GM23338 (cell line): ENCODE data around the gene PITPNC1. TPM values are rescaled to one million over a fixed set of nuclear protein-coding genes. Genes with fewer than 3 reads are reported as not detected.

ENCODE experiments used
- ATAC-seq: fragments of 200-7000 bp; cut with Tn5 transposase; 3 replicates; pipeline ENCODE4 v1.9.1; 2020
- DNase-seq: peaks from one replicate; pipeline ENCODE4 v3.0.0-alpha.2; 2015; ENCODE audit warnings: low spot score
- H2AFZ ChIP-seq: fragments of 200-600 bp; sonication (generic); 2 replicates; pipeline ENCODE4 v1.8.0; 2016; ENCODE audit warnings: antibody characterized with exemption, mild to moderate bottlenecking, moderate library complexity
- H3F3A ChIP-seq: fragments of 200-600 bp; sonication (generic); replicated peaks from 2 replicates; pipeline ENCODE4 v1.8.0; 2017; ENCODE audit warnings: antibody characterized with exemption, mixed run types, low read depth
- H3K27ac ChIP-seq: fragments of 200-600 bp; sonication (generic); 2 replicates; pipeline ENCODE4 v1.6.1; 2016; ENCODE audit warnings: low read depth
- H3K27me3 ChIP-seq: fragments of 200-600 bp; sonication (generic); 2 replicates; pipeline ENCODE4 v1.8.0; 2016; ENCODE audit warnings: mild to moderate bottlenecking, mixed run types, moderate library complexity; ENCODE audit not compliant: insufficient read depth
- H3K36me3 ChIP-seq: fragments of 200-600 bp; sonication (generic); 2 replicates; pipeline ENCODE4 v1.8.0; 2016; ENCODE audit warnings: mild to moderate bottlenecking; ENCODE audit not compliant: insufficient read depth
- H3K4me1 ChIP-seq: fragments of 200-600 bp; sonication (generic); 2 replicates; pipeline ENCODE4 v1.8.0; 2016; ENCODE audit warnings: mild to moderate bottlenecking, moderate library complexity; ENCODE audit not compliant: insufficient read depth
- H3K4me2 ChIP-seq: fragments of 200-600 bp; sonication (generic); 2 replicates; pipeline ENCODE4 v1.7.1; 2017; ENCODE audit warnings: mixed run types
- H3K4me3 ChIP-seq: fragments of 200-600 bp; sonication (generic); 2 replicates; pipeline ENCODE4 v1.6.1; 2016; ENCODE audit warnings: mixed run types
- H3K79me2 ChIP-seq: fragments of 200-600 bp; sonication (generic); replicated peaks from 2 replicates; pipeline ENCODE4 v1.8.0; 2017; ENCODE audit warnings: mild to moderate bottlenecking; ENCODE audit not compliant: insufficient read depth
- H3K9me2 ChIP-seq: fragments of 200-600 bp; sonication (generic); 2 replicates; pipeline ENCODE4 v1.8.0; 2017; ENCODE audit not compliant: insufficient read depth
- H4K20me1 ChIP-seq: fragments of 200-600 bp; sonication (generic); replicated peaks from 2 replicates; pipeline ENCODE4 v1.8.0; 2017; ENCODE audit warnings: mild to moderate bottlenecking; ENCODE audit not compliant: insufficient read depth
- H3K27ac Mint-ChIP-seq: 2 replicates; pipeline ENCODE4 v1.8.0; 2020; ENCODE audit warnings: inconsistent platforms, mild to moderate bottlenecking, moderate library complexity, mixed read lengths
- H3K27me3 Mint-ChIP-seq: 3 replicates; pipeline ENCODE4 v1.8.0; 2022; ENCODE audit warnings: low read depth, mild to moderate bottlenecking, moderate library complexity, mixed read lengths, inconsistent platforms; ENCODE audit not compliant: insufficient read depth, poor library complexity
- H3K36me3 Mint-ChIP-seq: 3 replicates; pipeline ENCODE4 v1.8.0; 2021; ENCODE audit warnings: low read depth, mild to moderate bottlenecking, inconsistent platforms, moderate library complexity, mixed read lengths
- H3K4me1 Mint-ChIP-seq: 3 replicates; pipeline ENCODE4 v1.8.0; 2020; ENCODE audit warnings: mild to moderate bottlenecking, inconsistent platforms, mixed read lengths
- H3K4me3 Mint-ChIP-seq: 3 replicates; pipeline ENCODE4 v1.8.0; 2021; ENCODE audit warnings: moderate library complexity, mild to moderate bottlenecking, inconsistent platforms, mixed read lengths
- H3K9me3 Mint-ChIP-seq: 3 replicates; pipeline ENCODE4 v1.8.0; 2020; ENCODE audit warnings: moderate library complexity, mild to moderate bottlenecking, inconsistent platforms, mixed read lengths
- CREB1 ChIP-seq: fragments of 250-450 bp; sonication (Bioruptor Pico); IDR thresholded peaks from 2 replicates; pipeline ENCODE4 v1.5.0; 2020; ENCODE audit warnings: low read depth, mild to moderate bottlenecking, moderate library complexity
- CTCF ChIP-seq, 2 experiments: fragments of 200-600 bp in 1 of 2; sonication (generic) in 1 of 2; conservative IDR thresholded peaks; 2 replicates each; pipeline versions ENCODE4 v1.5.1 to v1.6.1; 2016 to 2017; ENCODE audit warnings: antibody characterized with exemption in 2 of 2, low read depth in 2 of 2, mild to moderate bottlenecking in 2 of 2, moderate library complexity in 1 of 2
- ETS1 ChIP-seq: IDR thresholded peaks from 2 replicates; pipeline ENCODE4 v1.6.1; 2016; ENCODE audit warnings: antibody characterized with exemption
- JUNB ChIP-seq: IDR thresholded peaks from one replicate; pipeline ENCODE4 v1.6.1; 2016; ENCODE audit warnings: antibody characterized with exemption; ENCODE audit not compliant: unreplicated experiment
- POLR2AphosphoS5 ChIP-seq: IDR thresholded peaks from 2 replicates; pipeline ENCODE4 v1.6.1; 2016; ENCODE audit warnings: antibody characterized with exemption, low read depth
- STAT1 ChIP-seq: IDR thresholded peaks from one replicate; pipeline ENCODE4 v1.6.1; 2016; ENCODE audit warnings: antibody characterized with exemption; ENCODE audit not compliant: unreplicated experiment
- ZNF331 ChIP-seq: fragments of 250-450 bp; sonication (Bioruptor Pico); IDR thresholded peaks from 2 replicates; pipeline ENCODE4 v1.5.0; 2020; ENCODE audit warnings: low read depth, mild to moderate bottlenecking, moderate library complexity
- ZNF462 ChIP-seq: fragments of 250-450 bp; sonication (Bioruptor Pico); IDR thresholded peaks from 2 replicates; pipeline ENCODE4 v1.5.0; 2020; ENCODE audit warnings: mild to moderate bottlenecking, moderate library complexity
- polyA plus RNA-seq: library from polyadenylated mRNA; unstranded; fragments of >200 nt; fragmentation: Nextera tagmentation; extraction: Ambion mirVana; gene quantifications from 2 replicates; pipeline ENCODE4 v1.2.1, GENCODE V29; 2016
- total RNA-seq: library from RNA; depleted of rRNA; stranded (reverse); fragments of >200 nt; shearing (Covaris generic); gene quantifications from 2 replicates; pipeline ENCODE4 v1.2.3, GENCODE V29; 2014

Gene PITPNC1
- total and polyA plus RNA-seq, 2 experiments from 2014 or later: 23.0 to 32.6 TPM

- Histone ChIP-seq H3K4me1 (no peaks in the 10 kb centered on the region), H3K27me3 (no peaks in the 10 kb centered on the region), H3K4me2 (no peak overlapping the region), H3K27ac (no peak overlapping the region), H3K9me2 (no peaks in the 10 kb centered on the region), H2AFZ (no peak overlapping the region), H3K36me3 (0 out of 2 replicates have a peak, but pooled peaks cover 4% of the 10 kb centered on the region), H3F3A (no peaks in the 10 kb centered on the region), H3K4me3 (no peak overlapping the region), H3K79me2 (no peaks in the 10 kb centered on the region; the same call in 1 of the 2 replicates), H4K20me1 (no peaks in the 10 kb centered on the region; the same call in 1 of the 2 replicates)
- Mint-ChIP-seq H3K4me1 (no peaks in the 10 kb centered on the region), H3K4me3 (no peak overlapping the region), H3K36me3 (peaks cover 53% of the 10 kb centered on the region), H3K9me3 (peaks cover 42% of the 10 kb centered on the region), H3K27ac (no peak overlapping the region), H3K27me3 (peaks cover 6% of the 10 kb centered on the region)
- DNase-seq (no peak), ATAC-seq (no peak)
- TF ChIP-seq ZNF331 (CRISPR knock-in tag) (no peak), ETS1 (no peak), CTCF (conservative IDR thresholded peaks at IDR 0.05; ENCODE audit: low read depth in 2 of 2) (no peak), STAT1 (no peak)
Measured at GRCh38 chr17:67659028-67659427, 281.9 kb downstream of the PITPNC1 start.

- DNase-seq: no peak
- Mint-ChIP-seq H3K27ac (no peak overlapping the region), H3K9me3 (peaks cover 25% of the 10 kb centered on the region), H3K4me1 (no peaks in the 10 kb centered on the region), H3K27me3 (peaks cover 13% of the 10 kb centered on the region), H3K4me3 (no peak overlapping the region), H3K36me3 (peaks cover 32% of the 10 kb centered on the region)
- 0 out of 2 replicates have a peak, but pooled peaks cover 4% of the 10 kb centered on the region for H3K36me3 ChIP-seq
- 0 out of 2 replicates have a peak, but pooled peaks cover under 1% of the 10 kb centered on the region for H3K9me2 ChIP-seq
- no peak for ATAC-seq
- no peak overlapping the region for H2AFZ ChIP-seq
- no peak overlapping the region for H3K4me3 ChIP-seq
- H3K4me1 ChIP-seq: no peaks in the 10 kb centered on the region
- H3K4me2 ChIP-seq: no peak overlapping the region
- H3K27me3 ChIP-seq: no peaks in the 10 kb centered on the region
- no peaks in the 10 kb centered on the region for H3F3A ChIP-seq
- no peak overlapping the region for H3K27ac ChIP-seq
- no peaks in the 10 kb centered on the region; the same call in 1 of the 2 replicates for H3K79me2 ChIP-seq
- no peaks in the 10 kb centered on the region; the same call in 1 of the 2 replicates for H4K20me1 ChIP-seq
- TF ChIP-seq ZNF331 (CRISPR knock-in tag): no peak
- no peak for TF ChIP-seq JUNB
- no peak for TF ChIP-seq POLR2AphosphoS5
- TF ChIP-seq CREB1 (CRISPR knock-in tag): no peak
- no peak for TF ChIP-seq CTCF (conservative IDR thresholded peaks at IDR 0.05; ENCODE audit: low read depth in 2 of 2)
- TF ChIP-seq STAT1: no peak
- TF ChIP-seq ZNF462: no peak
- TF ChIP-seq ETS1: no peak
Measured at GRCh38 chr17:67662712-67663111, 285.6 kb downstream of the PITPNC1 start.
